ENCODE measurements around the gene CCDC88B.

- TF ChIP-seq EZH2 (IDR thresholded peaks at IDR 0.05; ENCODE audit: insufficient read depth, poor library complexity, severe bottlenecking) (no peak), EZH2phosphoT487 (IDR thresholded peaks at IDR 0.05; ENCODE audit: insufficient read depth, low read depth) (no peak)
Measured at GRCh38 chr11:64327375-64327774, 12.6 kb upstream of the CCDC88B start.
